MM.1S (cell line): Measurements from ENCODE around the gene EZH1.

Experiments used
- CTCF ChIP-seq: fragments of 300-600 bp; sonication (generic); IDR thresholded peaks from 2 replicates; pipeline ENCODE4 v1.5.1; 2016; ENCODE audit warnings: antibody characterized with exemption, low read length, mixed read lengths
- EZH2 ChIP-seq: fragments of 300-600 bp; sonication (generic); optimal IDR thresholded peaks from 2 replicates; pipeline ENCODE3; 2017; ENCODE audit warnings: low read depth, mild to moderate bottlenecking, antibody characterized with exemption, low read length, mixed read lengths
- EZH2phosphoT487 ChIP-seq: fragments of 300-600 bp; sonication (generic); IDR thresholded peaks from 2 replicates; pipeline ENCODE4 v1.6.1; 2018; ENCODE audit warnings: antibody characterized with exemption, low read length

DNA sequence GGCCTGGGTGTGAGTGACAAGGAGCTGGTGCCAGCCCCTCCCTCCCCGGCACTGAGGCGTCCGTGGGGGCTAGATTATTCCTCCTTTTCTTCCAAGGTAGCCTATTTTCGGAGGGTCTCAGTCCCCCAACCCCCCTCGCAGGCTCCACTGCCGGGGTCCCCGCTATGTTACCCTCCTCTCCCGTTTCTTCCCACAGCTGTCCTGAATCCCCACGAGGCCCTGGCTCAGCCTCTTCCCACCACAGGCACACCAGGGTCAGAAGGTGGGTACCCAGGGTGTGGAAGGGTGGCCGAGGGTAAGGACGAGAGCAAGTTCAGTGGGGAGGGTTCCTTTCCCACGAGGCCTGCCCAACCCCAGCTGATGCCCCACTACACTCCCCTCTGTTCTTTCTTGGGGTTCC lies 16.8 kb upstream of the EZH1 start:
- TF ChIP-seq CTCF (no peak), EZH2 (no peak), EZH2phosphoT487 (no peak)
